ENCODE measurements around the gene IFT81. TPM values are rescaled to one million over a fixed set of nuclear protein-coding genes. Genes with fewer than 3 reads are reported as not detected.

Gene IFT81
- total RNA-seq, 1 experiment from 2014 or later = 15.5 TPM

DNA sequence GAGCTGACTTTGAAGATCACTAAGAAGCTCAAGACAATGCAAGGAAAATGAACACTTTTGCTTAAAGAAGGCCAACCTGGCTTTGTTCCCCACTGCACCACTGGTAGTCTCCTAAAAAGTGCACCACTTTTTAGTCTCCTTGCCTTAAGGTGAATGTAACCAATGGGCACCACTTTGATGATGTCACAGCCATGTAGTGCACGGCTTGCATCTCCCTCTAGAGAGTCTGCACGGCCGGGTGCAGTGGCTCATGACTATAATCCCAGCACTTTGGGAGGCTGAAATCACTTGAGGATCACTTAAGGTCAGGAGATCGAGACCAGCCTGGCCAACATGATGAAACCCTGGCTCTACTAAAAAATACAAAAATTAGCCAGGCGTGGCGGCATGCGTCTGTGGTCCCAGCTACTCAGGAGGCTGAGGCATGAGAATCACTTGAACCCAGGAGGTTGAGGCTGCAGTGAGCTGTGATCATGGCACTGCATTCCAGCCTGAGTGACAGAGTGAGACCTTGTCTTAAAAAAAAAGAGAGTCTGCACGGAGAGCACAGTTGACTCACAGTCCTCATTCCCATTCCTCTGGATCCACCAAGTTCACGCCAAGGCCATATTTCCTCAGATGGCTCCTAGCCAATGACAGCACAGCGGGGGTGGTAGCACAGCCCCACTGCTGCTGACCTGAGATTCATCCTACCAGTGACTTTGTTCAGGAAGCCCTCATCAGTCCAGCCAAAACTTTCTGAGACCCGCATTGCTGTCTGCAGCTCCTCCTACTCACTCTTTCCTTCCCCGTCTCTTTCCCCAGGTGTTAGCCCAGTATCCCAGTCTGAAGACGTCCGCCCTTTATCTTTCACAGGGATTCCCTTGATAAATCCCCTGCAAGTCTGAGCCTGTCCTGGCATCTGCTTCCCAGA lies 16.5 kb upstream of the IFT81 start:
- no peak overlapping the region for H3K4me3 ChIP-seq (ENCODE audit: low read depth in 2 of 2, low read length in 2 of 2)
- ATAC-seq = no peak
- peaks cover 3% of the 10 kb centered on the region; the same call in 1 of the 2 replicates for H3K4me1 ChIP-seq (ENCODE audit: control insufficient read depth, insufficient read depth, low read length)
- H3K27ac ChIP-seq (ENCODE audit: low read length) = no peak overlapping the region
- ChIA-PET CTCF (no interaction called here), POLR2A (interaction anchor here (0.6 kb wide), 1 partner anchor 83 kb away, joined by 12 read pairs; no protein-coding TSS in a partner anchor)
- H3K36me3 ChIP-seq (ENCODE audit: control insufficient read depth, insufficient read depth, low read length) = no peaks in the 10 kb centered on the region
- BruUV-seq (replicated peaks) = no TSS peak
- no peak for DNase-seq (ENCODE audit: low read depth, low spot score)
- TF ChIP-seq, protein P1, sequence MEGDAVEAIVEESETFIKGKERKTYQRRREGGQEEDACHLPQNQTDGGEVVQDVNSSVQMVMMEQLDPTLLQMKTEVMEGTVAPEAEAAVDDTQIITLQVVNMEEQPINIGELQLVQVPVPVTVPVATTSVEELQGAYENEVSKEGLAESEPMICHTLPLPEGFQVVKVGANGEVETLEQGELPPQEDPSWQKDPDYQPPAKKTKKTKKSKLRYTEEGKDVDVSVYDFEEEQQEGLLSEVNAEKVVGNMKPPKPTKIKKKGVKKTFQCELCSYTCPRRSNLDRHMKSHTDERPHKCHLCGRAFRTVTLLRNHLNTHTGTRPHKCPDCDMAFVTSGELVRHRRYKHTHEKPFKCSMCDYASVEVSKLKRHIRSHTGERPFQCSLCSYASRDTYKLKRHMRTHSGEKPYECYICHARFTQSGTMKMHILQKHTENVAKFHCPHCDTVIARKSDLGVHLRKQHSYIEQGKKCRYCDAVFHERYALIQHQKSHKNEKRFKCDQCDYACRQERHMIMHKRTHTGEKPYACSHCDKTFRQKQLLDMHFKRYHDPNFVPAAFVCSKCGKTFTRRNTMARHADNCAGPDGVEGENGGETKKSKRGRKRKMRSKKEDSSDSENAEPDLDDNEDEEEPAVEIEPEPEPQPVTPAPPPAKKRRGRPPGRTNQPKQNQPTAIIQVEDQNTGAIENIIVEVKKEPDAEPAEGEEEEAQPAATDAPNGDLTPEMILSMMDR (IDR thresholded peaks at IDR 0.05) = no peak
- TF ChIP-seq TCF7L2 (IDR thresholded peaks at IDR 0.05; ENCODE audit: low read depth, low read length) (no peak), POLR2AphosphoS5 (IDR thresholded peaks at IDR 0.05; ENCODE audit: low read depth, low read length) (no peak), SIN3A (IDR thresholded peaks at IDR 0.05; ENCODE audit: borderline replicate concordance, insufficient read depth, low read depth, low read length) (no peak)
- TF ChIP-seq, protein P2, sequence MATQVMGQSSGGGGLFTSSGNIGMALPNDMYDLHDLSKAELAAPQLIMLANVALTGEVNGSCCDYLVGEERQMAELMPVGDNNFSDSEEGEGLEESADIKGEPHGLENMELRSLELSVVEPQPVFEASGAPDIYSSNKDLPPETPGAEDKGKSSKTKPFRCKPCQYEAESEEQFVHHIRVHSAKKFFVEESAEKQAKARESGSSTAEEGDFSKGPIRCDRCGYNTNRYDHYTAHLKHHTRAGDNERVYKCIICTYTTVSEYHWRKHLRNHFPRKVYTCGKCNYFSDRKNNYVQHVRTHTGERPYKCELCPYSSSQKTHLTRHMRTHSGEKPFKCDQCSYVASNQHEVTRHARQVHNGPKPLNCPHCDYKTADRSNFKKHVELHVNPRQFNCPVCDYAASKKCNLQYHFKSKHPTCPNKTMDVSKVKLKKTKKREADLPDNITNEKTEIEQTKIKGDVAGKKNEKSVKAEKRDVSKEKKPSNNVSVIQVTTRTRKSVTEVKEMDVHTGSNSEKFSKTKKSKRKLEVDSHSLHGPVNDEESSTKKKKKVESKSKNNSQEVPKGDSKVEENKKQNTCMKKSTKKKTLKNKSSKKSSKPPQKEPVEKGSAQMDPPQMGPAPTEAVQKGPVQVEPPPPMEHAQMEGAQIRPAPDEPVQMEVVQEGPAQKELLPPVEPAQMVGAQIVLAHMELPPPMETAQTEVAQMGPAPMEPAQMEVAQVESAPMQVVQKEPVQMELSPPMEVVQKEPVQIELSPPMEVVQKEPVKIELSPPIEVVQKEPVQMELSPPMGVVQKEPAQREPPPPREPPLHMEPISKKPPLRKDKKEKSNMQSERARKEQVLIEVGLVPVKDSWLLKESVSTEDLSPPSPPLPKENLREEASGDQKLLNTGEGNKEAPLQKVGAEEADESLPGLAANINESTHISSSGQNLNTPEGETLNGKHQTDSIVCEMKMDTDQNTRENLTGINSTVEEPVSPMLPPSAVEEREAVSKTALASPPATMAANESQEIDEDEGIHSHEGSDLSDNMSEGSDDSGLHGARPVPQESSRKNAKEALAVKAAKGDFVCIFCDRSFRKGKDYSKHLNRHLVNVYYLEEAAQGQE (IDR thresholded peaks at IDR 0.05; ENCODE audit: insufficient read depth in 1 of 2, low read depth in 2 of 2, low read length in 1 of 2) = no peak
- intact Hi-C loops (cut with micrococcal nuclease; ENCODE audit: unreplicated experiment) (loop anchor here (10.0 kb wide), 1 partner anchor 177 kb away; the partner anchor contains the start of gene ATP2A2), in situ Hi-C loops (cut with HindIII; ENCODE audit: low pct_unique_long_range_greater_than_20kb, low sequenced_read_pairs) (no loop called here)
- no peaks in the 10 kb centered on the region for H3K27me3 ChIP-seq (ENCODE audit: control insufficient read depth, insufficient read depth, low read length)
- H3K9me3 ChIP-seq (ENCODE audit: control insufficient read depth, insufficient read depth, low read depth, low read length) = no peaks in the 10 kb centered on the region

DNA sequence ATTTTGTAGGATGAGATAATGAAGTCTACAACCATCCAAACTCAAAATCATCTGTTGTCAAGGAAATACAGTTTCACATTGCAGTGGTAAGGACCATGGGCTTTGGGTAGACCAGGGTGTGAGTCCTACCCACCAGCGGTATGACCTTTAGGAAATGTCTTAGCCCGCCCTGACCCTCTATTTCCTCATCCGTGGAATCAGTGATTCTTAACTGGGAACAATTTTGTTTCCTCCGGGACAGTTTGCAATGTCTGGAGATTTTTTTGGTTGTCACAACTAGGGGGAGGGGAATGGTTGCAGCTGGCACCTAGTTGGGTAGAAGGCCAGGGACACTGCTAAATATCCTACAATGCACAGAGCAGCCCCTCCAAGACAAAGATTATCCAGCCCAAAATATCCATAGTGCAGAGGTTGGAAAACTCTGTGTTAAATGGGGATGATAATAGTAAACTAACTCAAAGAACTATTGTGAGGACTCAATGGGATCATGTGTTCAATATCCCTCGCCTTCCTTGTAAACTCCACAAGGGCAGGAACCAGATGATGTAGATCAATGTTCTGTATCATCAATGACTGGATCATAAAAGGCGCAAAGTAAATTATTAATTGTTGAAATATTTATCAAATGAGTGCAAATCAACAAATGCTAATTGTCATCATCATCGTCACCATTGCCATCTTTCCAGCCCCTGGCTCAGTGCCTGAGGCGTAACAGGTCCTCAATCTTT lies 15.7 kb upstream of the IFT81 start:
- POLR2A ChIA-PET = no interaction called here
- TF ChIP-seq, protein P1 (IDR thresholded peaks at IDR 0.05) = no peak
- no peak for TF ChIP-seq POLR2AphosphoS5 (IDR thresholded peaks at IDR 0.05; ENCODE audit: low read depth, low read length)
- TF ChIP-seq SIN3A (IDR thresholded peaks at IDR 0.05; ENCODE audit: borderline replicate concordance, insufficient read depth, low read depth, low read length) = no peak
- TF ChIP-seq, protein P2 (IDR thresholded peaks at IDR 0.05; ENCODE audit: insufficient read depth in 1 of 2, low read depth in 2 of 2, low read length in 1 of 2) = no peak
- no peak for TF ChIP-seq TCF7L2 (IDR thresholded peaks at IDR 0.05; ENCODE audit: low read depth, low read length)

More for the DNA sequence above, 15.7 kb upstream of the IFT81 start:
- Histone ChIP-seq H3K36me3 (ENCODE audit: control insufficient read depth, insufficient read depth, low read length) (no peaks in the 10 kb centered on the region), H3K9me3 (ENCODE audit: control insufficient read depth, insufficient read depth, low read depth, low read length) (no peaks in the 10 kb centered on the region), H3K27me3 (ENCODE audit: control insufficient read depth, insufficient read depth, low read length) (no peaks in the 10 kb centered on the region), H3K4me3 (ENCODE audit: low read depth in 2 of 2, low read length in 2 of 2) (no peak overlapping the region), H3K27ac (ENCODE audit: low read length) (no peak overlapping the region), H3K4me1 (ENCODE audit: control insufficient read depth, insufficient read depth, low read length) (peaks cover 3% of the 10 kb centered on the region; the same call in 1 of the 2 replicates)
- no peak for ATAC-seq
- CTCF ChIA-PET = no interaction called here
- in situ Hi-C loops (cut with HindIII; ENCODE audit: low pct_unique_long_range_greater_than_20kb, low sequenced_read_pairs) (no loop called here), intact Hi-C loops (cut with micrococcal nuclease; ENCODE audit: unreplicated experiment) (loop anchor here (10.0 kb wide), 1 partner anchor 176 kb away; the partner anchor contains the start of gene ATP2A2)
- no peak for DNase-seq (ENCODE audit: low read depth, low spot score)
- no TSS peak for BruUV-seq (replicated peaks)

All from Panc1 (cell line).